Measurements from ENCODE around the gene TESMIN. TPM values are rescaled to one million over a fixed set of nuclear protein-coding genes. Genes with fewer than 3 reads are reported as not detected.

Gene TESMIN
- total RNA-seq, 1 experiment from 2014 or later, result 78.8 TPM

DNA sequence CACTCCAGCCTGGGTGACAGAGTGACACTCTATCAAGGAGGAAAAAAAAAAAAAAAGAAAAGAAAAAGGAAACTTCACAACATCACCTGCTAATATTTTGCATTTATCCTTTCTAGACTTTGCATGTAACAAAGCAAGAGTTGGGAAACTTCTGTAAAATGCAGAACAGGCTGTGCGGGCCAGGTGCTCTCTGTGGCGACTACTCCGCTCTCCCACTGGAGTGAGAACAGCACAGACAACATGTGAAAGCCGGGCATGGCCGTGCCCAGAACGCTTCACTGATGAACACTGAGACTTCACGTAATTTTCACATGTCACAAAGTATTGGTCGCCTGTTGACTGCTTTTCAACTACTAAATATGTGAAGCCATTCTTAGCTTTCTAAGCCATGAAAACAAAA lies 15.5 kb upstream of the TESMIN start (continued):
- TF ChIP-seq HMGXB4 (CRISPR knock-in tag; IDR thresholded peaks at IDR 0.05), result no peak

GRCh38 chr11:68764746-68765145 lies 13.4 kb upstream of the TESMIN start:
- Mint-ChIP-seq H3K27me3 (ENCODE audit: low read depth) (no peaks in the 10 kb centered on the region), H3K4me1 (peaks cover 10% of the 10 kb centered on the region), H3K9me3 (no peaks in the 10 kb centered on the region), H3K4me3 (no peak overlapping the region), H3K27ac (no peak overlapping the region), H3K36me3 (peaks cover 16% of the 10 kb centered on the region)
- ChIA-PET CTCF (interaction anchor here (0.6 to 1.9 kb wide), 2 partner anchors 15 to 33 kb away, joined by 4 to 13 read pairs; no protein-coding TSS in a partner anchor), POLR2A (no interaction called here)
- DNase-seq (ENCODE audit: low spot score), result no peak
- ATAC-seq, result no peak
- TF ChIP-seq, protein P1, sequence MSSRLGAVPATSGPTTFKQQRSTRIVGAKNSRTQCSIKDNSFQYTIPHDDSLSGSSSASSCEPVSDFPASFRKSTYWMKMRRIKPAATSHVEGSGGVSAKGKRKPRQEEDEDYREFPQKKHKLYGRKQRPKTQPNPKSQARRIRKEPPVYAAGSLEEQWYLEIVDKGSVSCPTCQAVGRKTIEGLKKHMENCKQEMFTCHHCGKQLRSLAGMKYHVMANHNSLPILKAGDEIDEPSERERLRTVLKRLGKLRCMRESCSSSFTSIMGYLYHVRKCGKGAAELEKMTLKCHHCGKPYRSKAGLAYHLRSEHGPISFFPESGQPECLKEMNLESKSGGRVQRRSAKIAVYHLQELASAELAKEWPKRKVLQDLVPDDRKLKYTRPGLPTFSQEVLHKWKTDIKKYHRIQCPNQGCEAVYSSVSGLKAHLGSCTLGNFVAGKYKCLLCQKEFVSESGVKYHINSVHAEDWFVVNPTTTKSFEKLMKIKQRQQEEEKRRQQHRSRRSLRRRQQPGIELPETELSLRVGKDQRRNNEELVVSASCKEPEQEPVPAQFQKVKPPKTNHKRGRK (CRISPR knock-in tag; IDR thresholded peaks at IDR 0.05; ENCODE audit: borderline replicate concordance), result no peak
- TF ChIP-seq, protein P2, sequence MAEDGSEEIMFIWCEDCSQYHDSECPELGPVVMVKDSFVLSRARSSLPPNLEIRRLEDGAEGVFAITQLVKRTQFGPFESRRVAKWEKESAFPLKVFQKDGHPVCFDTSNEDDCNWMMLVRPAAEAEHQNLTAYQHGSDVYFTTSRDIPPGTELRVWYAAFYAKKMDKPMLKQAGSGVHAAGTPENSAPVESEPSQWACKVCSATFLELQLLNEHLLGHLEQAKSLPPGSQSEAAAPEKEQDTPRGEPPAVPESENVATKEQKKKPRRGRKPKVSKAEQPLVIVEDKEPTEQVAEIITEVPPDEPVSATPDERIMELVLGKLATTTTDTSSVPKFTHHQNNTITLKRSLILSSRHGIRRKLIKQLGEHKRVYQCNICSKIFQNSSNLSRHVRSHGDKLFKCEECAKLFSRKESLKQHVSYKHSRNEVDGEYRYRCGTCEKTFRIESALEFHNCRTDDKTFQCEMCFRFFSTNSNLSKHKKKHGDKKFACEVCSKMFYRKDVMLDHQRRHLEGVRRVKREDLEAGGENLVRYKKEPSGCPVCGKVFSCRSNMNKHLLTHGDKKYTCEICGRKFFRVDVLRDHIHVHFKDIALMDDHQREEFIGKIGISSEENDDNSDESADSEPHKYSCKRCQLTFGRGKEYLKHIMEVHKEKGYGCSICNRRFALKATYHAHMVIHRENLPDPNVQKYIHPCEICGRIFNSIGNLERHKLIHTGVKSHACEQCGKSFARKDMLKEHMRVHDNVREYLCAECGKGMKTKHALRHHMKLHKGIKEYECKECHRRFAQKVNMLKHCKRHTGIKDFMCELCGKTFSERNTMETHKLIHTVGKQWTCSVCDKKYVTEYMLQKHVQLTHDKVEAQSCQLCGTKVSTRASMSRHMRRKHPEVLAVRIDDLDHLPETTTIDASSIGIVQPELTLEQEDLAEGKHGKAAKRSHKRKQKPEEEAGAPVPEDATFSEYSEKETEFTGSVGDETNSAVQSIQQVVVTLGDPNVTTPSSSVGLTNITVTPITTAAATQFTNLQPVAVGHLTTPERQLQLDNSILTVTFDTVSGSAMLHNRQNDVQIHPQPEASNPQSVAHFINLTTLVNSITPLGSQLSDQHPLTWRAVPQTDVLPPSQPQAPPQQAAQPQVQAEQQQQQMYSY (CRISPR knock-in tag; IDR thresholded peaks at IDR 0.05), result no peak
- TF ChIP-seq, protein P3, sequence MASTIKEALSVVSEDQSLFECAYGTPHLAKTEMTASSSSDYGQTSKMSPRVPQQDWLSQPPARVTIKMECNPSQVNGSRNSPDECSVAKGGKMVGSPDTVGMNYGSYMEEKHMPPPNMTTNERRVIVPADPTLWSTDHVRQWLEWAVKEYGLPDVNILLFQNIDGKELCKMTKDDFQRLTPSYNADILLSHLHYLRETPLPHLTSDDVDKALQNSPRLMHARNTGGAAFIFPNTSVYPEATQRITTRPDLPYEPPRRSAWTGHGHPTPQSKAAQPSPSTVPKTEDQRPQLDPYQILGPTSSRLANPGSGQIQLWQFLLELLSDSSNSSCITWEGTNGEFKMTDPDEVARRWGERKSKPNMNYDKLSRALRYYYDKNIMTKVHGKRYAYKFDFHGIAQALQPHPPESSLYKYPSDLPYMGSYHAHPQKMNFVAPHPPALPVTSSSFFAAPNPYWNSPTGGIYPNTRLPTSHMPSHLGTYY (CRISPR knock-in tag; IDR thresholded peaks at IDR 0.05), result no peak
- TF ChIP-seq HMGXB4 (CRISPR knock-in tag; IDR thresholded peaks at IDR 0.05) (no peak), E2F5 (CRISPR knock-in tag; IDR thresholded peaks at IDR 0.05) (no peak)

DNA sequence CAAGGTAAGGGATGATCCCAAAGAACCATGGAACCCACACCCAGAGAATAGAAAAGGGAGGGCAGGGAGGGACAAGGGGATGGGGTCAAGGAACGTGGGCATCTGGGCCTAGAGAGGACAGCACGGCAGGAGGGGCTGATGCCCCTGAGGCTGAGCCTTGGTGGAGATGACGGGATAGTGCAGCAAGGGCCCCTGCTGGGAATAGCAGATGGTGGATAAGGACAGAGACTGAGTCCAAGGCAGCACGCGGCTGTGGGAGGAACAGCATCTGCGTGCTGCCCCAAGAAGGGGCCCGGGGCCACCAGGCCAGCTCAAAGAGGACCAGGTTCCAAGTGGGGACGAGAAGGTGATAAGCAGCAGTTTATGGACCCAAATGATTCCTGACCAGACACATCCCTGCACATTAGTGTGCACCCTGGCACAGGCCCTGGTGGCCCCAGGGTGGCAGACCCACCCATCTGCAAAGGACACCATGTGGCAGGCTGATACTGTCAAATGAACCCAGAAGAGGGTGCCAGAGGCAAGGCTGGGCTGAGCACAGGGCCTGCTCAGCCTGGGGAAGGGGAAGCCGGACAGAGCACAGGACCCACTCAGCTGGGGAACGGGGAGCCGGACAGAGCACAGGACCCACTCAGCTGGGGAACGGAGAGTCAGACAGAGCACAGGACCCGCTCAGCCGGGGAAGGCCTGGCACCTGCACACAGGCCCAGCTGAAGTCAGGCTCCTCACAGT lies 12.8 kb upstream of the TESMIN start:
- Mint-ChIP-seq H3K27ac (peak overlapping the region; percentile 36; the same call in 1 of the 2 replicates), H3K36me3 (peaks cover 16% of the 10 kb centered on the region), H3K4me1 (peaks cover 10% of the 10 kb centered on the region), H3K27me3 (ENCODE audit: low read depth) (no peaks in the 10 kb centered on the region), H3K9me3 (no peaks in the 10 kb centered on the region), H3K4me3 (no peak overlapping the region)
- DNase-seq (ENCODE audit: low spot score) (no peak), ATAC-seq (peak; percentile 45)
- TF ChIP-seq, protein P4, sequence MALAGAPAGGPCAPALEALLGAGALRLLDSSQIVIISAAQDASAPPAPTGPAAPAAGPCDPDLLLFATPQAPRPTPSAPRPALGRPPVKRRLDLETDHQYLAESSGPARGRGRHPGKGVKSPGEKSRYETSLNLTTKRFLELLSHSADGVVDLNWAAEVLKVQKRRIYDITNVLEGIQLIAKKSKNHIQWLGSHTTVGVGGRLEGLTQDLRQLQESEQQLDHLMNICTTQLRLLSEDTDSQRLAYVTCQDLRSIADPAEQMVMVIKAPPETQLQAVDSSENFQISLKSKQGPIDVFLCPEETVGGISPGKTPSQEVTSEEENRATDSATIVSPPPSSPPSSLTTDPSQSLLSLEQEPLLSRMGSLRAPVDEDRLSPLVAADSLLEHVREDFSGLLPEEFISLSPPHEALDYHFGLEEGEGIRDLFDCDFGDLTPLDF (CRISPR knock-in tag; IDR thresholded peaks at IDR 0.05), result no peak
- no peak for TF ChIP-seq TEAD4 (CRISPR knock-in tag; IDR thresholded peaks at IDR 0.05)
- no peak for TF ChIP-seq ZNF671 (CRISPR knock-in tag; IDR thresholded peaks at IDR 0.05)
- TF ChIP-seq ZBTB21 (CRISPR knock-in tag; IDR thresholded peaks at IDR 0.05; ENCODE audit: borderline replicate concordance), result no peak
- TF ChIP-seq STAT6 (CRISPR knock-in tag; conservative IDR thresholded peaks at IDR 0.05; ENCODE audit: low read depth), result no peak
- ChIA-PET CTCF (interaction anchor here (0.6 to 1.9 kb wide), 2 partner anchors 15 to 34 kb away, joined by 4 to 13 read pairs; no protein-coding TSS in a partner anchor), POLR2A (no interaction called here)
